Measurements from ENCODE around the gene MEGF9.

The MEGF9 gene

GRCh38 chr9:120698766-120699165 lies 15.5 kb downstream of the MEGF9 start:
- no peak for TF ChIP-seq CTCF (IDR thresholded peaks at IDR 0.05; ENCODE audit: low read depth, low read length)
- in situ Hi-C loops (cut with HindIII; ENCODE audit: low sequenced_read_pairs), result no loop called here
- DNase-seq (ENCODE audit: low read depth, low spot score), result no peak
- no peak overlapping the region for H3K4me3 ChIP-seq (ENCODE audit: low read depth, low read length)

GRCh38 chr9:120697448-120697847 lies 16.8 kb downstream of the MEGF9 start:
- in situ Hi-C loops (cut with HindIII; ENCODE audit: low sequenced_read_pairs), result no loop called here

GRCh38 chr9:120696551-120697230 lies 17.6 kb downstream of the MEGF9 start:
- DNase-seq (ENCODE audit: low read depth, low spot score), result no peak
- TF ChIP-seq CTCF (IDR thresholded peaks at IDR 0.05; ENCODE audit: low read depth, low read length), result no peak
- H3K4me3 ChIP-seq (ENCODE audit: low read depth, low read length), result no peak overlapping the region
- in situ Hi-C loops (cut with HindIII; ENCODE audit: low sequenced_read_pairs), result no loop called here

More at GRCh38 chr9:120697448-120697847, 16.8 kb downstream of the MEGF9 start:
- no peak overlapping the region for H3K4me3 ChIP-seq (ENCODE audit: low read depth, low read length)
- TF ChIP-seq CTCF (IDR thresholded peaks at IDR 0.05; ENCODE audit: low read depth, low read length), result no peak
- DNase-seq (ENCODE audit: low read depth, low spot score), result no peak

- TF ChIP-seq CTCF (IDR thresholded peaks at IDR 0.05; ENCODE audit: low read depth, low read length), result no peak
- in situ Hi-C loops (cut with HindIII; ENCODE audit: low sequenced_read_pairs), result no loop called here
- DNase-seq (ENCODE audit: low read depth, low spot score), result no peak
- no peak overlapping the region for H3K4me3 ChIP-seq (ENCODE audit: low read depth, low read length)
Measured at GRCh38 chr9:120694559-120694958, 19.7 kb downstream of the MEGF9 start.

- no peak for TF ChIP-seq CTCF (IDR thresholded peaks at IDR 0.05; ENCODE audit: low read depth, low read length)
- DNase-seq (ENCODE audit: low read depth, low spot score), result no peak
- in situ Hi-C loops (cut with HindIII; ENCODE audit: low sequenced_read_pairs), result no loop called here
- no peak overlapping the region for H3K4me3 ChIP-seq (ENCODE audit: low read depth, low read length)
Measured at GRCh38 chr9:120693700-120694008, 20.6 kb downstream of the MEGF9 start.

GRCh38 chr9:120692901-120693699 lies 21.2 kb downstream of the MEGF9 start:
- DNase-seq (ENCODE audit: low read depth, low spot score), result peak; percentile 45
- TF ChIP-seq CTCF (IDR thresholded peaks at IDR 0.05; ENCODE audit: low read depth, low read length), result no peak
- H3K4me3 ChIP-seq (ENCODE audit: low read depth, low read length), result no peak overlapping the region
- in situ Hi-C loops (cut with HindIII; ENCODE audit: low sequenced_read_pairs), result no loop called here
